HepG2 (cell line): ENCODE data around the gene SHFL. TPM values are rescaled to one million over a fixed set of nuclear protein-coding genes. Genes with fewer than 3 reads are reported as not detected.

Experiments
- ARID5B ChIP-seq: IDR thresholded peaks from 2 replicates; pipeline ENCODE4 v1.4.0; 2020; ENCODE audit warnings: mild to moderate bottlenecking, missing genetic modification reagents
- FOXK2 ChIP-seq: fragments of 450-650 bp; IDR thresholded peaks from 2 replicates; pipeline ENCODE4 v1.6.1; 2016
- GRHL1 ChIP-seq: sonication (generic); formaldehyde crosslinking; conservative IDR thresholded peaks from 2 replicates; pipeline ENCODE4 v1.8.0; 2022; ENCODE audit warnings: missing genetic modification reagents
- HNRNPLL ChIP-seq: fragments of 200-400 bp; formaldehyde crosslinking; IDR thresholded peaks from 2 replicates; pipeline ENCODE4 v1.6.1; 2017; ENCODE audit warnings: mild to moderate bottlenecking, low read depth, low read length; ENCODE audit not compliant: poor library complexity, severe bottlenecking
- KAT2B ChIP-seq: fragments of 150-350 bp; IDR thresholded peaks from 2 replicates; pipeline ENCODE4 v1.6.1; 2014; ENCODE audit warnings: low read depth, low read length, borderline replicate concordance
- NR2F2 ChIP-seq: IDR thresholded peaks from 2 replicates; pipeline ENCODE4 v1.6.1; 2012; ENCODE audit warnings: low read depth, inconsistent platforms, borderline replicate concordance
- NR2F6 ChIP-seq, 2 experiments: IDR thresholded peaks; 2 replicates each; pipeline ENCODE4 v1.6.1; 2016; ENCODE audit warnings: antibody characterized with exemption in 1 of 2, mild to moderate bottlenecking in 1 of 2
- NR3C1 ChIP-seq: sonication (generic); formaldehyde crosslinking; IDR thresholded peaks from 2 replicates; pipeline ENCODE4 v1.4.0; 2020; ENCODE audit warnings: missing genetic modification reagents
- PBX3 ChIP-seq: sonication (generic); formaldehyde crosslinking; IDR thresholded peaks from 2 replicates; pipeline ENCODE4 v1.8.1; 2023; ENCODE audit warnings: missing genetic modification reagents, inconsistent platforms, borderline replicate concordance
- PRDM15 ChIP-seq: sonication (generic); formaldehyde crosslinking; IDR thresholded peaks from 2 replicates; pipeline ENCODE4 v1.4.0; 2020; ENCODE audit warnings: missing genetic modification reagents
- RBFOX2 ChIP-seq: fragments of 200-400 bp; formaldehyde crosslinking; IDR thresholded peaks from 2 replicates; pipeline ENCODE4 v1.6.1; 2017; ENCODE audit warnings: low read depth, mild to moderate bottlenecking, low read length
- TBX2 ChIP-seq: sonication (generic); formaldehyde crosslinking; IDR thresholded peaks from 2 replicates; pipeline ENCODE4 v1.5.0; 2020; ENCODE audit warnings: missing genetic modification reagents, mild to moderate bottlenecking, borderline replicate concordance
- ZBTB37 ChIP-seq: sonication (generic); formaldehyde crosslinking; IDR thresholded peaks from 2 replicates; pipeline ENCODE4 v1.4.0; 2020; ENCODE audit warnings: mild to moderate bottlenecking, missing genetic modification reagents
- ZFP36L1 ChIP-seq: sonication (generic); formaldehyde crosslinking; IDR thresholded peaks from 2 replicates; pipeline ENCODE4 v1.8.0; 2022; ENCODE audit warnings: mild to moderate bottlenecking, missing genetic modification reagents, moderate library complexity
- ZNF547 ChIP-seq: sonication (generic); formaldehyde crosslinking; IDR thresholded peaks from 2 replicates; pipeline ENCODE4 v1.5.1; 2020; ENCODE audit warnings: mild to moderate bottlenecking, missing genetic modification reagents
- ZNF562 ChIP-seq: sonication (generic); formaldehyde crosslinking; IDR thresholded peaks from 2 replicates; pipeline ENCODE4 v1.8.0; 2022; ENCODE audit warnings: missing genetic modification reagents, borderline replicate concordance
- ZNF792 ChIP-seq: IDR thresholded peaks from 2 replicates; pipeline ENCODE4 v1.6.1; 2016
- polyA plus RNA-seq, 8 experiments: library from polyadenylated mRNA; depleted of rRNA in 3 of 8; stranded (reverse) in 7 of 8; unstranded in 1 of 8; fragments of >200 nt; fragmentation: Illumina TruSeq in 4 of 8; extraction: Trizol in 4 of 8; gene quantifications; 2 replicates each; pipeline versions ENCODE4 v1.2.1 to v1.2.3, GENCODE V29; 2011 to 2016; ENCODE audit warnings: low read depth in 4 of 8, missing spikeins in 1 of 8, mixed read lengths in 1 of 8; ENCODE audit not compliant: insufficient read depth in 1 of 8
- total RNA-seq, 5 experiments: library from RNA; depleted of rRNA; stranded (reverse); fragments of >200 nt; fragmentation: Illumina TruSeq; extraction: Trizol; gene quantifications; 2 replicates each; pipeline ENCODE4 v1.2.3, GENCODE V29; 2016; ENCODE audit warnings: low read depth in 1 of 5

Gene SHFL
- total and polyA plus RNA-seq, 2 of the 13 experiments (the other 11 are each of a cell fraction or from before 2014, with no cell fraction given): 12.3 to 36.4 TPM

GRCh38 chr19:10106100-10106936 is 20.2 kb downstream of the SHFL start, which contains the start of gene PPAN (continued):
- TF ChIP-seq TBX2 (CRISPR knock-in tag) (peak; percentile 89), ZNF562 (no peak), HNRNPLL (peak; percentile 84), ZNF547 (CRISPR knock-in tag) (peak; percentile 84), ZBTB37 (CRISPR knock-in tag) (no peak), PRDM15 (CRISPR knock-in tag) (no peak), NR3C1 (CRISPR knock-in tag) (no peak), RBFOX2 (peak; percentile 99), KAT2B (no peak), PBX3 (no peak), ZNF792 (CRISPR knock-in tag) (peak; percentile 89; the same call in 1 of the 2 replicates), GRHL1 (CRISPR knock-in tag) (no peak), NR2F2 (no peak), NR2F6 (IDR thresholded peaks at IDR 0.05) (no peak), NR2F6 (CRISPR knock-in tag; IDR thresholded peaks at IDR 0.05) (peak; percentile 22; the same call in 1 of the 2 replicates), ARID5B (peak; percentile 65), ZFP36L1 (CRISPR knock-in tag) (no peak), FOXK2 (no peak)
